ENCODE measurements around the gene EPYC. TPM values are rescaled to one million over a fixed set of nuclear protein-coding genes. Genes with fewer than 3 reads are reported as not detected.

Gene EPYC
- not detected in 2 replicates for total RNA-seq (2012; rRNA removed)
- not detected in 2 replicates for polyA plus RNA-seq (2012; rRNA removed)
- polyA plus RNA-seq (2012; cell fraction: cytosol; rRNA removed), result not detected in 2 replicates
- polyA plus RNA-seq (2012; cell fraction: nucleus; rRNA removed; ENCODE audit: low replicate concordance), result not detected in 2 replicates
- percentile 3 among the genes with signal in this experiment for Bru-seq, nascent RNA
- BruChase-seq, experiment 1, labeled RNA remaining after a 6-hour chase, result percentile 4 among the genes with signal in this experiment
- BruChase-seq, experiment 2, labeled RNA remaining after a 2-hour chase, result not detected
- long read RNA-seq, result 0 reads

GRCh38 chr12:91004872-91005271 is at the start of gene EPYC:
Gene EPYC, minus strand, starts transcription at chr12:91004972. Its CDS starts 2,407 bp downstream, at chr12:91002565.
- DNase-seq (no peak), ATAC-seq (ENCODE audit: low read depth) (no peak)
- Histone ChIP-seq H3K79me1 (ENCODE audit: low read depth in 1 of 2, low read length in 2 of 2) (no peaks in the 10 kb centered on the region), H3K14ac (replicated peaks; ENCODE audit: low read depth, low read length) (no peak within 1 kb of the TSS), H4K20me1 (ENCODE audit: insufficient read depth, low read length) (no peaks in the 10 kb centered on the region), H2BK120ac (ENCODE audit: low read depth, low read length) (no peak within 1 kb of the TSS), H3K23ac (ENCODE audit: low read depth, low read length) (no peak within 1 kb of the TSS), H3K27ac (ENCODE audit: insufficient read depth, low read length) (no peak within 1 kb of the TSS), H2AK9ac (replicated peaks; ENCODE audit: low read depth, low read length, poor library complexity) (no peak within 1 kb of the TSS), H4K5ac (ENCODE audit: low read depth, low read length) (no peak within 1 kb of the TSS), H2AK5ac (ENCODE audit: low read depth, low read length) (no peak within 1 kb of the TSS), H3K4ac (ENCODE audit: low read depth, low read length) (no peak within 1 kb of the TSS), H3K4me1 (ENCODE audit: control insufficient read depth, insufficient read depth, low read length) (0 out of 2 replicates have a peak, but pooled peaks cover 2% of the 10 kb centered on the region), H4K91ac (ENCODE audit: insufficient read depth, low read depth, low read length) (no peak within 1 kb of the TSS), H3K4me2 (ENCODE audit: low read depth, low read length) (no peak within 1 kb of the TSS), H2AFZ (replicated peaks; ENCODE audit: low read length, poor library complexity) (no peak within 1 kb of the TSS), H3K9me1 (ENCODE audit: insufficient read depth, low read length) (no peaks in the 10 kb centered on the region), H2BK15ac (ENCODE audit: low read depth, low read length) (no peak within 1 kb of the TSS), H2BK5ac (ENCODE audit: low read depth, low read length, poor library complexity, severe bottlenecking) (no peak within 1 kb of the TSS), H3K56ac (ENCODE audit: extremely low read depth, insufficient read depth, low read length) (no peak within 1 kb of the TSS), H3K9me3 (ENCODE audit: control insufficient read depth, insufficient read depth, low read length) (no peaks in the 10 kb centered on the region), H3K4me3 (ENCODE audit: insufficient read depth, low read depth, low read length) (no peak within 1 kb of the TSS), H3K27me3 (ENCODE audit: control insufficient read depth, insufficient read depth, low read length) (no peaks in the 10 kb centered on the region), H3K18ac (ENCODE audit: low read depth, low read length) (no peak within 1 kb of the TSS), H3K9ac (ENCODE audit: low read depth, low read length) (no peak within 1 kb of the TSS), H2BK20ac (ENCODE audit: low read depth, low read length) (no peak within 1 kb of the TSS), H3K36me3 (ENCODE audit: control insufficient read depth, insufficient read depth, low read length) (no peaks in the 10 kb centered on the region), H4K8ac (ENCODE audit: low read depth in 2 of 2, low read length in 2 of 2) (no peak within 1 kb of the TSS)
- BruUV-seq (replicated peaks), result no TSS peak
- in situ Hi-C loops (cut with MboI; ENCODE audit: low sequenced_read_pairs), result no loop called here
- TF ChIP-seq RCOR1 (IDR thresholded peaks at IDR 0.05; ENCODE audit: insufficient replicate concordance, low read length) (no peak), BHLHE40 (IDR thresholded peaks at IDR 0.05; ENCODE audit: low read depth, low read length) (no peak), MXI1 (IDR thresholded peaks at IDR 0.05; ENCODE audit: borderline replicate concordance, low read depth, low read length) (no peak), MAZ (IDR thresholded peaks at IDR 0.05; ENCODE audit: borderline replicate concordance, low read depth, low read length) (no peak), SMC3 (IDR thresholded peaks at IDR 0.05; ENCODE audit: low read depth, low read length) (no peak), POLR2A (IDR thresholded peaks at IDR 0.05; ENCODE audit: low read depth, low read length) (no peak), CEBPB (IDR thresholded peaks at IDR 0.05; ENCODE audit: low read depth, low read length) (no peak), CHD1 (IDR thresholded peaks at IDR 0.05; ENCODE audit: low read depth, low read length) (no peak)
- TF ChIP-seq, protein P1, sequence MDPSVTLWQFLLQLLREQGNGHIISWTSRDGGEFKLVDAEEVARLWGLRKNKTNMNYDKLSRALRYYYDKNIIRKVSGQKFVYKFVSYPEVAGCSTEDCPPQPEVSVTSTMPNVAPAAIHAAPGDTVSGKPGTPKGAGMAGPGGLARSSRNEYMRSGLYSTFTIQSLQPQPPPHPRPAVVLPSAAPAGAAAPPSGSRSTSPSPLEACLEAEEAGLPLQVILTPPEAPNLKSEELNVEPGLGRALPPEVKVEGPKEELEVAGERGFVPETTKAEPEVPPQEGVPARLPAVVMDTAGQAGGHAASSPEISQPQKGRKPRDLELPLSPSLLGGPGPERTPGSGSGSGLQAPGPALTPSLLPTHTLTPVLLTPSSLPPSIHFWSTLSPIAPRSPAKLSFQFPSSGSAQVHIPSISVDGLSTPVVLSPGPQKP (IDR thresholded peaks at IDR 0.05; ENCODE audit: borderline replicate concordance, low read depth, low read length), result no peak
- TF ChIP-seq, protein P2, sequence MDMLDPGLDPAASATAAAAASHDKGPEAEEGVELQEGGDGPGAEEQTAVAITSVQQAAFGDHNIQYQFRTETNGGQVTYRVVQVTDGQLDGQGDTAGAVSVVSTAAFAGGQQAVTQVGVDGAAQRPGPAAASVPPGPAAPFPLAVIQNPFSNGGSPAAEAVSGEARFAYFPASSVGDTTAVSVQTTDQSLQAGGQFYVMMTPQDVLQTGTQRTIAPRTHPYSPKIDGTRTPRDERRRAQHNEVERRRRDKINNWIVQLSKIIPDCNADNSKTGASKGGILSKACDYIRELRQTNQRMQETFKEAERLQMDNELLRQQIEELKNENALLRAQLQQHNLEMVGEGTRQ (IDR thresholded peaks at IDR 0.05; ENCODE audit: low read depth, low read length), result no peak
- POLR2A ChIA-PET (ENCODE audit: unreplicated experiment), result no interaction called here
- dilution Hi-C loops (cut with HindIII; ENCODE audit: low sequenced_read_pairs, unreplicated experiment), result no loop called here
- CTCF ChIA-PET, result no interaction called here
- intact Hi-C loops (cut with micrococcal nuclease), result loop anchor here (5.0 kb wide), 1 partner anchor 52 kb away; the partner anchor contains the start of gene KERA

Measured in IMR-90 (cell line).